NOMO-1 treated with DMSO at 0.1 percent for 48 hours (cell line): ENCODE data around the gene SIX2.

Source experiments
- DNase-seq: peaks from one replicate; lab custom pipeline; 2025; ENCODE audit not compliant: unreplicated experiment; lab: John Stamatoyannopoulos, UW

SIX2 gene

GRCh38 chr2:44970846-44971450 lies 38.3 kb downstream of the SIX2 start:
- no peak for DNase-seq

GRCh38 chr2:44969936-44970335 lies 39.3 kb downstream of the SIX2 start:
- no peak for DNase-seq

GRCh38 chr2:44967727-44968432 lies 41.4 kb downstream of the SIX2 start:
- no peak for DNase-seq

GRCh38 chr2:44967056-44967455 lies 42.2 kb downstream of the SIX2 start:
- DNase-seq: no peak

- DNase-seq: no peak
These were observed 43.6 kb downstream of the SIX2 start for GRCh38 chr2:44965684-44966083.

GRCh38 chr2:44964752-44965236 lies 44.5 kb downstream of the SIX2 start:
- DNase-seq: no peak

- no peak for DNase-seq
These were observed 47.0 kb downstream of the SIX2 start for GRCh38 chr2:44962176-44962695.

- no peak for DNase-seq
These were observed 48.4 kb downstream of the SIX2 start for GRCh38 chr2:44960871-44961270.

- DNase-seq: no peak
These were observed 49.4 kb downstream of the SIX2 start for GRCh38 chr2:44959855-44960254.

- DNase-seq: no peak
These were observed 51.5 kb downstream of the SIX2 start for GRCh38 chr2:44957656-44958327.

GRCh38 chr2:44956843-44957242 lies 52.4 kb downstream of the SIX2 start:
- no peak for DNase-seq

- DNase-seq: peak; percentile 49
These were observed 53.5 kb downstream of the SIX2 start for GRCh38 chr2:44955593-44956392.
